Memory B cell (primary cell): ENCODE measurements around the gene PSG4.
"Not testable (repeated sequence)": the region's sequence is repeated elsewhere in the genome, so short reads cannot be mapped to it uniquely, and the experiment has no call there.

ENCODE experiments used
- ATAC-seq: fragments of 150-1000 bp; cut with Tn5 transposase; 2 replicates; pipeline ENCODE4 v1.10.0; 2021; ENCODE audit warnings: low read depth, mild to moderate bottlenecking, moderate library complexity
- DNase-seq, 2 donors: peaks; one replicate each; pipeline ENCODE4 v3.0.0; 2022; ENCODE audit warnings: low spot score in 2 of 2
- H3K27ac Mint-ChIP-seq: one replicate; pipeline ENCODE4 v1.8.0; 2022; ENCODE audit warnings: mild to moderate bottlenecking, moderate library complexity, mixed read lengths
- H3K27me3 Mint-ChIP-seq: one replicate; pipeline ENCODE4 v1.8.0; 2022; ENCODE audit warnings: mixed read lengths
- H3K36me3 Mint-ChIP-seq: one replicate; pipeline ENCODE4 v1.8.0; 2022; ENCODE audit warnings: mild to moderate bottlenecking, mixed read lengths
- H3K4me1 Mint-ChIP-seq: one replicate; pipeline ENCODE4 v1.8.0; 2022; ENCODE audit warnings: mixed read lengths
- H3K4me3 Mint-ChIP-seq: one replicate; pipeline ENCODE4 v1.8.0; 2022; ENCODE audit warnings: mild to moderate bottlenecking, moderate library complexity, mixed read lengths
- H3K9me3 Mint-ChIP-seq: one replicate; pipeline ENCODE4 v1.8.0; 2022; ENCODE audit warnings: mixed read lengths

The PSG4 gene

DNA sequence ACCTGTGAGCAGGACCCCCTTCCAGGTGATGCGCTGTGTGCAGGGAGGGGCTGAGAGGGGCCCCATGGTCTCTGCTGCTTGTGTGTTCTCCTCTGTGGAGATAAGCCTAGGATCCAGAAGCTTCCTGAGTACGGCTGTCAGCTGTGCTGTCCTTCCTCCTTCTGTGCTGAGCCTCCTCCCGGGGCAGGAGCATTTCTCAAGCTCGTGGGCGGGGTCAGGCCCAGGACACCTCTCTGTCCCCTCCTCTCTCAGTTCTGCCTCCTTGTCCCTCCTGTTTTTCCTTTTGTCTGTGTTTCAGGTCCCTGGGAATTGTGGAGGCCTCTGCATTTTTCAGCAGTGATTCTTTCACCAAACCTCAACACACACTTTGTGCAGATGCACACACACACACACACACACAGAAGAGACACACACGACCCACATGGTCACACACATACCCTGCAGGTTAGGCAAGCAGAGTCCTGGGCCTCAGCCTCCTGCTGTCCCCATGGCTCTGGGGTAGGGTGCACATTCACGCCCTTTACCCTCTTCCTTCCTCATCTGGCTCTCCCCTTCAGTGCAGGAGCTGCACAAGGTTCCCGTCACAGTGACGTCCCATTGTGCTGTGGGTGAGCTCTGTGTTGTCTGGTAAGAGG is at the start of gene PSG4:
Gene PSG4, minus strand, starts transcription at position 168 of the 635 bp plus-strand sequence. Its CDS starts 102 bp downstream, at position 66.
- not testable (repeated sequence) for H3K27ac Mint-ChIP-seq, H3K4me1 Mint-ChIP-seq, DNase-seq, H3K36me3 Mint-ChIP-seq, H3K27me3 Mint-ChIP-seq, H3K4me3 Mint-ChIP-seq, ATAC-seq, H3K9me3 Mint-ChIP-seq

DNA sequence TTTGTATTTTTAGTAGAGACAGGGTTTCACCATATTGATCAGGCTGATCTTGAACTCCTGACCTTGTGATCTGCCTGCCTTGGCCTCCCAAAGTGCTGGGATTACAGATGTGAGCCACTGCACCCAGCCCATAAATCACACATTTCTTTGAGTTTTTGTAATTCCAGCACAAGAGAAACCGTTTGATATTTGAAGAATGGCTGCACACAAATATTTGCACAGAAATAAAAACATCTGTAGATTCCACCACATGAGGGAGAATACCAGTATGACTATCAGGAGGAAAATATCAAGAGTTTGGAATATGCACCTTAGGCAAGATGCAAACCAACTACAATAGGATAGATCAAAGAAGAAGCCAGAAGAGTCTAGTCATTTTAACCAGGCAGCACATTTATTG is 46.0 kb upstream of the PSG4 start:
- H3K4me3 Mint-ChIP-seq, DNase-seq, H3K27me3 Mint-ChIP-seq, H3K9me3 Mint-ChIP-seq, H3K4me1 Mint-ChIP-seq, H3K27ac Mint-ChIP-seq, H3K36me3 Mint-ChIP-seq, ATAC-seq: not testable (repeated sequence)

GRCh38 chr19:43250296-43250695 is 44.9 kb upstream of the PSG4 start:
- not testable (repeated sequence) for DNase-seq, H3K4me1 Mint-ChIP-seq, H3K4me3 Mint-ChIP-seq, H3K36me3 Mint-ChIP-seq, ATAC-seq, H3K27ac Mint-ChIP-seq, H3K27me3 Mint-ChIP-seq, H3K9me3 Mint-ChIP-seq

DNA sequence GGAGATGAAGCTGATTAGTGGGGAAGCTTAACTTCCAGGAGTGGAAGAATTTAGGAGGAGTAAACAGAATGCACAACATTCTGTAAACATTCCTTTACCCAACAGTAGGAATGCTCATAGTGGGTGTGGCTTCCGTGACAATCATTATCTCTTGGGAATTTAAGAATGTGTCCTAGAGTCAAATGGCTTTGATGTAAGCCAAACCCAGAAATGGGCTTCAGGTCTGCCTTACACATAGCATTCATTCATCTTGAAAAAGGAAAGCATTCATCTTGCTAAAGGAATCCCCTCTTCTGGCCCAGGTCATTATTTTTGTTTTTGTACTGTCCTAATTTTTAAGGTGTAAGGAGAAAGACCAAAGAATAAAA is 43.2 kb upstream of the PSG4 start:
- not testable (repeated sequence) for H3K4me1 Mint-ChIP-seq

GRCh38 chr19:43247243-43247880 is 41.9 kb upstream of the PSG4 start:
- H3K36me3 Mint-ChIP-seq, ATAC-seq, H3K9me3 Mint-ChIP-seq, H3K27ac Mint-ChIP-seq, H3K27me3 Mint-ChIP-seq, H3K4me1 Mint-ChIP-seq, DNase-seq, H3K4me3 Mint-ChIP-seq: not testable (repeated sequence)

More for the DNA sequence above, 43.2 kb upstream of the PSG4 start:
- H3K27me3 Mint-ChIP-seq, H3K9me3 Mint-ChIP-seq, H3K4me3 Mint-ChIP-seq, H3K27ac Mint-ChIP-seq, ATAC-seq, H3K36me3 Mint-ChIP-seq, DNase-seq: not testable (repeated sequence)

DNA sequence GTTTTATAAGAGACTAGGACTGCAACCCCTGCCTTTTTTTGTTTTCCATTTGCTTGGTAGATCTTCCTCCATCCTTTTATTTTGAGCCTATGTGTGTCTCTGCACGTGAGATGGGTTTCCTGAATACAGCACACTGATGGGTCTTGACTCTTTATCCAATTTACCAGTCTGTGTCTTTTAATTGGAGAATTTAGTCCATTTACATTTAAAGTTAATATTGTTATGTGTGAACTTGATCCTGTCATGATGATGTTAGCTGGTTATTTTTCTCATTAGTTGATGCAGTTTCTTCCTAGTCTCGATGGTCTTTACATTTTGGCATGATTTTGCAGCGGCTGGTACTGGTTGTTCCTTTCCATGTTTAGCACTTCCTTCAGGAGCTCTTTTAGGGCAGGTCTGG is 40.4 kb upstream of the PSG4 start:
- not testable (repeated sequence) for ATAC-seq, H3K4me3 Mint-ChIP-seq, DNase-seq, H3K36me3 Mint-ChIP-seq, H3K27ac Mint-ChIP-seq, H3K4me1 Mint-ChIP-seq, H3K27me3 Mint-ChIP-seq, H3K9me3 Mint-ChIP-seq

- H3K4me3 Mint-ChIP-seq, H3K36me3 Mint-ChIP-seq: not testable (repeated sequence)
These were observed 36.8 kb upstream of the PSG4 start for GRCh38 chr19:43242211-43242610.

GRCh38 chr19:43238213-43238612 is 32.8 kb upstream of the PSG4 start:
- not testable (repeated sequence) for H3K27ac Mint-ChIP-seq, DNase-seq, ATAC-seq, H3K36me3 Mint-ChIP-seq, H3K4me3 Mint-ChIP-seq, H3K27me3 Mint-ChIP-seq, H3K4me1 Mint-ChIP-seq
- peaks cover 22% of the 10 kb centered on the region for H3K9me3 Mint-ChIP-seq

More at GRCh38 chr19:43242211-43242610, 36.8 kb upstream of the PSG4 start:
- H3K4me1 Mint-ChIP-seq, ATAC-seq, H3K27ac Mint-ChIP-seq, H3K27me3 Mint-ChIP-seq, DNase-seq: not testable (repeated sequence)
- peaks cover 20% of the 10 kb centered on the region for H3K9me3 Mint-ChIP-seq

DNA sequence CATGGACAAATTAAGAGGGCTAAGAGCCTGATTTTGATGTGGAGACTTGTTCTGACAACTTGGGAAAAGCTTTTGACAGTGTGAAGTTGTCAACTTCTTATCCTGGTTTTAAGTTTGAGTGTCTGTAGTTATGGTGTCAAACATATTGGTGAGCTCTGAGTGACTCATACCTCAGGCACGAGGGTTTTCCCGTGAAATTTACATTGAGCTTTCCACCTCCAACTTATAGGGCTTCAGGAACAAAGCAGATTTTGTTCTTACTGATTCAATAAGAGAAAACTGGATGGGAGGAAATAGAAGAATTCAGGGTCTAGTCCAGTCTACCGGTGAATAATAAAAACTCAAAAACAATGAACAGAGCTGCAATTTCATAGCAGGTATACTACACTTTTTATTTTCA is 30.2 kb upstream of the PSG4 start:
- peaks cover 18% of the 10 kb centered on the region for H3K9me3 Mint-ChIP-seq
- not testable (repeated sequence) for ATAC-seq, H3K4me3 Mint-ChIP-seq, H3K27ac Mint-ChIP-seq, DNase-seq, H3K4me1 Mint-ChIP-seq, H3K36me3 Mint-ChIP-seq, H3K27me3 Mint-ChIP-seq

DNA sequence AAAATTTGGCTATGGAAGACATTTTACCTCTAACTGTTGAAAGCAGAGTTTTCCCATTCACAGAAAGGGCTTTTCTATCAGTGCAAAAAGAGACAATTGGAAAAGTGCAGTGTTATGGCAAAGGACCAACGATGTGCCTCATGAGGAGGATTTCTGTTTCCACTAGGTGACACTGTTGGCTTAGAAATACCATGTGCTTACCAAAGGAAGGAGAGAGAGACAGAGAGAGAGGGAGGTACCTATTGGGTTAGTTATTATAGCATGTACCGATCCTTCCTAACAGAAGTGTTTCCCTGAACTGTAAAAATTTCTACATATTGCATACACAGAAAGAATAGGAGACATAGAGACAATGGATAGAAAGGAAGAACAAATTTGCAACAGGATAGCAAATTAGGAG is 23.9 kb upstream of the PSG4 start:
- peaks cover 8% of the 10 kb centered on the region for H3K9me3 Mint-ChIP-seq

GRCh38 chr19:43228730-43229129 is 23.3 kb upstream of the PSG4 start:
- not testable (repeated sequence) for H3K9me3 Mint-ChIP-seq, H3K27me3 Mint-ChIP-seq, ATAC-seq, H3K4me3 Mint-ChIP-seq, DNase-seq, H3K36me3 Mint-ChIP-seq, H3K27ac Mint-ChIP-seq, H3K4me1 Mint-ChIP-seq

More for the DNA sequence above, 23.9 kb upstream of the PSG4 start:
- no peaks in the 10 kb centered on the region for H3K4me1 Mint-ChIP-seq
- ATAC-seq (no peak), DNase-seq (no peak)
- no peak overlapping the region for H3K4me3 Mint-ChIP-seq
- H3K27ac Mint-ChIP-seq = no peak overlapping the region
- no peaks in the 10 kb centered on the region for H3K36me3 Mint-ChIP-seq
- no peaks in the 10 kb centered on the region for H3K27me3 Mint-ChIP-seq

- ATAC-seq, H3K27ac Mint-ChIP-seq, DNase-seq, H3K9me3 Mint-ChIP-seq, H3K36me3 Mint-ChIP-seq, H3K27me3 Mint-ChIP-seq, H3K4me3 Mint-ChIP-seq, H3K4me1 Mint-ChIP-seq: not testable (repeated sequence)
These were observed 21.5 kb upstream of the PSG4 start for GRCh38 chr19:43226986-43227385.

GRCh38 chr19:43224855-43225253 is 19.4 kb upstream of the PSG4 start:
- Mint-ChIP-seq H3K4me1 (no peaks in the 10 kb centered on the region), H3K4me3 (no peak overlapping the region), H3K27me3 (no peaks in the 10 kb centered on the region), H3K36me3 (no peaks in the 10 kb centered on the region), H3K27ac (no peak overlapping the region), H3K9me3 (peaks cover 8% of the 10 kb centered on the region)
- DNase-seq (no peak), ATAC-seq (no peak)

DNA sequence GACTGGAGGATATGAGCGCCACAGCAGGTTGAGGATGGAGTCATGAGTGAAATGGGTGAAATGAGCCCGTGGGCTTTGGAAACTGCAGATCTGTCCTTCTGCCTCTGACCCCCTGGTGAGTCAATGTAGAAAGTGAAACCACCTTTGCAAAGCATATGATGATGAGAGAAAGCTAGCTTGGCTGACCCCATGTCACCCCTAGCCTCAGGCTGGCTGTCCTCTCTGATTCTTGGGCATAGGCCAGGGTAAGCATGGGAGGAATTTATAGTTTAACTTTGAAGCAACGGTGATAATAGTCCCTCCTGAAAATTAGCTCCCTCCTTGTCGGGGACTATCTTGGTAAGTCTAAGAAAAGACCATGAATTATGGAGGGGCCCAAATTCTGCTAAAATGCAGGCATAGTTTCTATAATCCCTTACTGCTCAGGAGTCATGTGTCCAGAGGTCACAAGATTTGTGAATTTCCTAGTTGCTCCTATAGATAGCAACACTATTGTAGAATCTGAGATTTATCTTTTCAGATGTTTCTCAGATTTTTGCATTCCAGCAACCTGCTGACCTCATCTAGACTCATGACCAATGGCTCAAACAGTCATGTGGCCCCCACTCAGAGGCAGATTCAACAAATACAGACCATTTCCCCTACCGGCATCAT is 18.9 kb upstream of the PSG4 start:
- not testable (repeated sequence) for H3K36me3 Mint-ChIP-seq, H3K9me3 Mint-ChIP-seq, H3K4me1 Mint-ChIP-seq, H3K27ac Mint-ChIP-seq, ATAC-seq, H3K27me3 Mint-ChIP-seq, DNase-seq, H3K4me3 Mint-ChIP-seq
